Gastroesophageal sphincter (tissue), 3 donors: Measurements from ENCODE around the gene GALNT18.

Experiments
- EP300 ChIP-seq: sonication (generic); formaldehyde crosslinking; IDR thresholded peaks from one replicate; pipeline ENCODE4 v1.6.1; 2017; ENCODE audit warnings: antibody characterized with exemption, mild to moderate bottlenecking
- POLR2A ChIP-seq, 2 donors: fragments of 450-650 bp; IDR thresholded peaks; one replicate each; pipeline ENCODE4 v1.6.1; 2017; ENCODE audit warnings: antibody characterized with exemption in 2 of 2, mild to moderate bottlenecking in 2 of 2, moderate library complexity in 1 of 2
- POLR2AphosphoS5 ChIP-seq: sonication (generic); formaldehyde crosslinking; IDR thresholded peaks from one replicate; pipeline ENCODE4 v1.6.1; 2017; ENCODE audit warnings: antibody characterized with exemption
- TF ChIP-seq, protein P1 (sequence below), 4 experiments: fragments of 200-600 bp in 2 of 4; fragments of 450-650 bp in 2 of 4; sonication (generic) in 1 of 4; IDR thresholded peaks; one replicate each; pipeline ENCODE4 v1.5.1; 2017 to 2019; ENCODE audit warnings: antibody characterized with exemption in 4 of 4, mild to moderate bottlenecking in 2 of 4, moderate library complexity in 2 of 4

DNA sequence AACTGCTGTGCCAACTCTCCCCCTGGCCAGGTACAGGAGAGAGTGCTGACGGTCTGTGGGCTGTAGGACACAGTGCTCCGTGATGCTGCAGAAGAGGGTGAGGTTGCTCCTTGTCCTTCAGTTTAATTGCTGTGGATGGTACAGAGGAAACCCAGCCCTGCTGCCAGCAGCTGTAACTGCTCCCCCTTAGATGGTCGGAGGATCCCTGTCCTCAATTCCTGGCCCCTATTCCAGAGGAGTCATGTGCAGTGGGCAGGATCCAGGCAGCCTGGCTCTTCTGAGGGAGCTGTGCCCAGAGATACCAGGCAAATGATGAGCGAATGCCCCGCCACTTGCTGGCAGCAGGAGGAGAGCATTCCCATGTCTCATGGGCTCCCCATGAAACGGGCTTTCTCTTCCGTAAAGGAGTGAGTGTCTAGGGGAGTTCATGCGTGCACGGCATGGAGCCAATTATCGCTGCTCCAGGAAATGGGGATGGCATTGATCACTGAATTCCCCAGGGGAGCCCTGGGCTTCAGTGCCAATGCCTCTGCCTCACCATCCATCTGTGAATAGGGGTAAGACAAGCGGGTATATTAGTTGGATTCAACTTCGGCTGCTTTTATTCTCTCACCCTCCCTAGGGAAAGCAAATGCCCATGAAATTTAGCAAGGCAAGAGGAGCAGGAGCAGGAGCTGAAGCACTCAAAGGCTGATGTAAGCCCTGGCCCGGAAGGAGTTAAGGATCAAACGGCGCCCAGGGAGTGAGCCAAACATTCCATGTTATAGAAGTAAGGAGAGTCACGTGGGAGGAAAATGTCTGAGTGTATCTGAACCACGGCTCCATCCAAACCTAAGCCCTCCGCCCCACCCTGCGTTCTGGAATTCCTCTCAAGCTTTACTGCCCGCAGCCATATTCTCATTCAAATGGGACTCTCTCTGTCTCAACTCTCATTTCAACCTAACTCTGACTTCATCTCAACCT is 217.8 kb downstream of the GALNT18 start:
- TF ChIP-seq, protein P1, sequence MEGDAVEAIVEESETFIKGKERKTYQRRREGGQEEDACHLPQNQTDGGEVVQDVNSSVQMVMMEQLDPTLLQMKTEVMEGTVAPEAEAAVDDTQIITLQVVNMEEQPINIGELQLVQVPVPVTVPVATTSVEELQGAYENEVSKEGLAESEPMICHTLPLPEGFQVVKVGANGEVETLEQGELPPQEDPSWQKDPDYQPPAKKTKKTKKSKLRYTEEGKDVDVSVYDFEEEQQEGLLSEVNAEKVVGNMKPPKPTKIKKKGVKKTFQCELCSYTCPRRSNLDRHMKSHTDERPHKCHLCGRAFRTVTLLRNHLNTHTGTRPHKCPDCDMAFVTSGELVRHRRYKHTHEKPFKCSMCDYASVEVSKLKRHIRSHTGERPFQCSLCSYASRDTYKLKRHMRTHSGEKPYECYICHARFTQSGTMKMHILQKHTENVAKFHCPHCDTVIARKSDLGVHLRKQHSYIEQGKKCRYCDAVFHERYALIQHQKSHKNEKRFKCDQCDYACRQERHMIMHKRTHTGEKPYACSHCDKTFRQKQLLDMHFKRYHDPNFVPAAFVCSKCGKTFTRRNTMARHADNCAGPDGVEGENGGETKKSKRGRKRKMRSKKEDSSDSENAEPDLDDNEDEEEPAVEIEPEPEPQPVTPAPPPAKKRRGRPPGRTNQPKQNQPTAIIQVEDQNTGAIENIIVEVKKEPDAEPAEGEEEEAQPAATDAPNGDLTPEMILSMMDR (IDR thresholded peaks at IDR 0.05) = no peak
- TF ChIP-seq POLR2A (IDR thresholded peaks at IDR 0.05) (no peak), POLR2AphosphoS5 (no peak), EP300 (no peak)
